GM18873 (cell line): ENCODE measurements around the gene CD226.
"Not testable (repeated sequence)": the region's sequence is repeated elsewhere in the genome, so short reads cannot be mapped to it uniquely, and the experiment has no call there.

ENCODE experiments used
- ATAC-seq: cut with Tn5 transposase; IDR thresholded peaks from one replicate; pipeline ENCODE4 v1.9.1; 2021; ENCODE audit warnings: mild to moderate bottlenecking, moderate library complexity, moderate number of reproducible peaks; ENCODE audit not compliant: unreplicated experiment, low FRiP score

CD226 gene

DNA sequence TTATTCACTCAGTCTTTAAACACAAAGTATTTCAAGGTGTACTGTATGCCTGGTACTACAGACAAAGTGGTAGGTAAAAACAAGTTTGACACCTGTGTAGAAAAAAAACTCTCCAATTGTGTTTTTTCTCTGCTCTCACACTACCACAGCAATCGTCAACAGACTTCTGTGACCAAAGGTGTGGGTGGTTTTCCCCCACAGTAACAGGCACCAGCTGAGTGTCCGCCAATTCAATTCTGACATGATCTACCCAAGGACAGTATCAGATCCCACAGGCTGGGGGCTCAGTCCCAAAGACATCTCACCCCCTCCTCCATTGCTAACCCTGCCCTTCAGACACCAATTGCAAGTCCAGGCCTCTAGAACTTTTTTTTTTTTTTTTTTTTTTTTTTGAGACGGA is 71.2 kb downstream of the CD226 start:
- no peak for ATAC-seq

DNA sequence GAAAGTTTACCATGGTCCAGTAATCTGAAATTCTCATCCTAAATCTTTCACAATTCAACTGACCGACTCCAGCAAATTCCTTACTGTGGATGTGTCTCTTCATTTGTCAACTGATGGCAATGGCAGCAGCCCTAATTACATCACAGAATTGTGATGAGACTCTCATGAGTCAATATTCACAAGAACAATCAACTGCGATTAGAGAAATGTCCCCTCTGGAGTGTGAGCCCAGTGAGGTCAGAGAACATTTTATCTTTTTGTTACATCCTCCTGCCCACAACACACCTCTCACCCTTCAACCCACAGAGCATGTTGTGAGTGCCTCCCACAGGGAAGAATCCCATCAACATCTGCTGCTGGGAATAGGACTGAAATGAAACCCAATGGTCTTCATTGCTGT is 73.6 kb downstream of the CD226 start:
- no peak for ATAC-seq

DNA sequence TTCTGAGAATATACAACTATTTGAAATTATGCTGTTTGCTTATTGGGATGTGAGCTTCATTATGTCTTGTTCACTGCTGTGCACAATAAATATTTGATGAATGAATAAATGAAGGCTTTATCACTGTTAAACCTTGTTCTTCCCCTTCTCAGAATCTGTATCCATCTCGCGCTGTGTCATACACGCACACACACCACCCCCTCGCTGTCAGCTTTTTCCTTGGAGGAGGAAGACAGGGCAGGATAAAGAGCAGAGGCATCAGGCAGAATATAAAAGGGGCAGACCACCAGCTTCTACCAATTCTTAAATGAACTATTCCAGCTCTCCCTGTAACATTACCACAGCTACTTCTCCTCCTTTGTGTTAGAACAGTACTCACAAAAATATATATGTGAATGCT is 75.0 kb downstream of the CD226 start:
- ATAC-seq, result no peak

DNA sequence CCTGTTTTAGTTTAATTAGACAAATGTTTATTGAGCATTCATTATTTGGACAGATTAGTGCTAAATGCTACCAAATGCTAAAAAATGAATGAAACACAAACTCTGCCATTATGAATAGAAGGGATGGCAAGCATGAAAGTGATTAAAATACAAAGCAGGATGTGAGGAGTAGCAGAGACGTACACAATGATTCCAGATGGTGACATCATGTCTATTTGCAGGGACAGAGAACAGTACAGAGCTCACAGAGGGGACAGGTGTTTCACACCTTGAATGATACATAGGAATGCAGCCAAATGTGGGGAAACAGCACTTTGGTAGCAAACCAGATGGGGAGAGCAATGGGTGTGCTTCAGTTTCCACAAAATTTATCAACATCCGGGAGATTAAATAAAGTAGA is 76.3 kb downstream of the CD226 start:
- ATAC-seq, result no peak

DNA sequence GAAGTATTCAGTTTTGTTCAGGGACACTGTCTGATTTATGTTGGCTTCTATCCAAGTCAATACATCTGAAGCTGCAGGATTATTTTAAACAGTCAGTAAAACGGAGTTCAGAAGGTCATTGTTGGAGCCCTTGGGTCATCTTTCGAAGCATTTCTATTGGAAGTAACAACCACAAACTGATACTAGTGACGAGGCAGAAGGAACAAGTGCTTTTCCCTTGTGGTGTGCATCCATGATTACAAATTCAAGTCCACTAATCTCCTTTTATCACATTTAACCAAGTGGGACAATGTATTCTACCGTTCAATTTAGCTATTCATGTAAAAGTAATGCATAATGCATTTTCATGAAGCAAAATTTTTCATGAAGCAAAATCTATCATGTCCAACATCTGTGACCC is 76.9 kb downstream of the CD226 start:
- ATAC-seq, result no peak

DNA sequence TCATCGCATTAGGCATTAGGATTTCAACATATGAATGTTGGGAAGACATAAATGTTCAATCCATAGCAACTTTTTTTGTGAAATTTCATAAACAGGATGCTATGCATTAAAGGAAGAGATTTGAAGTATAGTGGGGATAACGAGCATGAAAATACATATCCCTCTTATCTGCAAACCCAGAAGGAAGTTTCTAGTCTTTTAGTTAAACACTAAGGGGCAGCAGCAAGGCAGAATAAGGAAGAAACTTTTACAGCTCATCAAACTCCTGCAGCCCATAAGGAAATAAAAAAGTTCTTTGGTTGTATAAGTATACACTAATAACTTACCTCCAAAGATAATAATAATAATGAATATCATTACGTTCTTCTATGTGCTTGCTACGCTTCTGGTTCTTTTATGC is 81.5 kb downstream of the CD226 start:
- ATAC-seq, result no peak

DNA sequence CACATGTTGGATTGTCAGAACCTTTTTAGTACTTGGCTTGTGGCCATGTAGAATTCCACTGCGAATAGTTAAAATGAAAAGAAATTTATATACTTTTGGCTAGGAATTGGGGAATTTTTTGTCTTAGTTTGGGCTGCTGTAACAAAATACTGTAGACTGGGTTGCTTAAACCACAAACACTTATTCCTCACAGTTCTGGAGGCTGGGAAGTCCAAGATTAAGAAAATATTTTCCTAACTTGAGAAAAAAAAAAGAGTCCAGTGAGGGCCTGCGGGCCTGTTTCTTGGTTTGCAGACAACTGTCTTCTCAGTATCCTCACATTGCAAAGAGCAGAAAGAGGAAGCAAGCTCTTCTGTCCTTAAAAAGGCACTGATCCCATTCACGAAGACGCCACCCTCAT is 81.9 kb downstream of the CD226 start:
- no peak for ATAC-seq

DNA sequence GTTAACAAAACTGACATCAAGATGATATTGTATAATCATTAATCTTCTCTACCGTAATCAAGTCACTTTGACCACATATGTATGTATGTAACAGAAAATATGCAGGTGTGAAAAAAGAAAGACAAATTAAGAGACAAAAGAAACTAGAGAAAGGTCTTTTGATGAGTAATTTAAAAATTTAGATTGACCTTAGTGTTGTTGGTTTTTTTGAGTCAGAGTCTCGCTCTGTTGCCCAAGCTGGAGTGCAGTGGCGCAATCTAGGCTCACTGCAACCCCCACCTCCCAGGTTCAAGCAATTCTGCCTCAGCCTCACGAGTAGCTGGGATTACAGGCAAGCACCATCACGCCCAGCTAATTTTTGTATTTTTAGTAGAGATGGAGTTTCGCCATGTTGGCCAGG is 82.9 kb downstream of the CD226 start:
- peak; percentile 67 for ATAC-seq

DNA sequence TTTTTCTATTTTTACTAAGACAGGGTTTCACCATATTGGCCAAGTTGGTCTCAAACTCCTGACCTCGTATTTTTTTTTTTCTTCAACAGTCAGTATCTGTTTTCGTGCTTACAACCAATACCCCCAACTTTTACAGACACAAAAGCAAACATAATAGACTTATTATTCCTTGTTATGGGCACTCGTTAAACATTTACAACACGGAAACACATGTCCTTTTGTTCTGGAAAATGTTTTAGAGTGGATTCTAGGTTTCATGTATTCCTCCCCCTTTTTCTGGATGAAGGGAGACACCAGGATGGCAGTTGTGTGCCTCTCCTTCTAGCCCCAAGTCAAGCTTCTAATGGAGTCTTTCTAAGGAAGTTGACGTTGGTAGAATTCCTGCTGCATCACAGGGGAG is 88.8 kb downstream of the CD226 start:
- ATAC-seq, result no peak

DNA sequence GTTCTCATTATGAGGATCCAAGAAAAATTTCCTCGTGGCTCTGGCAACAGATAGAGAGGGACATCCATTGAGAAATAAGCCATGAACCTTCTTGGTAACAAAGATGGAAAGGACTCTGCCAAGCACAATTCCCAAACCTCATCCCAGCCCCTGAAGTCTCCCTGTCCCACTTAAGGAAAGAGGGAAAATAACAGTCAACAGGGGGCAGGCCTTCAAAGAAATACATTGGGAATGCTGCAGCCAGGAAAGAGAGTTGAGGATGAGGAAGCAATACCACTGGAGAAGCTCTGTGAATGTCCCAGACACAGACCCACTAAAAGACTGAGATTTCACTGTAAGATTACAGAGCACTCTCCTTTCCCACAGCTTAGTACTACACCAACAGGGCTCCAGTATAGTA is 93.2 kb downstream of the CD226 start:
- no peak for ATAC-seq

DNA sequence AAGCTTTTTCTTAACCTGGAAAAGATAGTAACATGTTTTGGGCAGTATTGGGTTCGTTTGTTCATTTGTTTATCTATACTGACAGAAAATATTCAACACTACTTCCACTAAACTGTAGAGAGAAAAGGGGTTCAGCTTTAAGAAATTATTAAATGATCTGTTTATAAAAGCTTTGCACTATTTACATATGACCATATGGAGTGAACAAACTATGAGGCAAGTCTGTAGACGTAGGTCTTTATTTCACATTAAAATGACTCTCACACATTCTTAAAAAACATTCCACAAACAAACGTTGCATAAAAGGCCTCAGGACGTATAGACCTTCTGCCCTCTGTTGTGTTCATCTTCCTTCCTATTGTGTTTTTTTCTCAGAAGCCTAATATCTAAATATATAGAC is 94.6 kb downstream of the CD226 start:
- ATAC-seq, result no peak

DNA sequence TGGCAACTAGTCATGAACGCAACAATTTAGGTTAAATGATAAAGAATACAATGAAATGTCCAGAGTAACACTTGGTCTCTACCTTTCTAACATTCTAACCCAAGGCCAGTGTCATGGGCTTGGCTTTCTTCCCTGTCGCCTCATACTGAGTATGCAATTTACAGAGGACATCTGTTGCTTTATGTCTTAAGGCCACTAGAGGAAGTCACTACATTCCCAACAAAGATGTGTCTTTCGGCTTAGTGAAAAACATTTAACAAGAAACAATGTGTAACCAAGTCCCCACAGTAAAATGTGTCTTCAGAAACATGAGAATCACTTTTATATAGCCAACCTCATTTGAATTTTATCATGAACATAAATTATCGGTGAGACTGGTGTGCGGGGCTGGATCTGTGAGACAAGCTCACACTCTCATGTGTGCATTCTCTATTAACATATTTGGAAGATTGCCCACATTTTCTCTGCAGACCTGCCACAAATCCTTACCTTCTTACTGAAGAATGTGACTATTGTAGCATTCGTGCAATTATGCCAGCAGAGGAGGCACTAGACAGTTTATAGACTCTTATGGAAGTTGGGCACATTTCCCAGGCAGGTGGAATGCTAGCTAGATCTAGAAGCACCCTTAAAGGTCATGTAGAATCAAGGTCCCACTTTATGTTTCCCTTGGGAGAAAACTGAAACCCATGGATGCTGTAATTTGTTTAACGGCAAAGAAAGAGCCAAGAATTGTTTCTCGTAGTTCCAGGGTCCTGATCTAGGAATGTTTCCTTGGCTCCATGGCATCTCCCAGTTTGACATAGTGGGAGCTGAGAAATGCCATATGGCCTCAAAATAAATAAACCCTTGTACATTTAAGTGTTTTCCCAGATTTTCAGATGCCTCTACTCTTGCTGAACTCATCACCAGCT is 101.8 kb downstream of the CD226 start:
- ATAC-seq, result no peak

DNA sequence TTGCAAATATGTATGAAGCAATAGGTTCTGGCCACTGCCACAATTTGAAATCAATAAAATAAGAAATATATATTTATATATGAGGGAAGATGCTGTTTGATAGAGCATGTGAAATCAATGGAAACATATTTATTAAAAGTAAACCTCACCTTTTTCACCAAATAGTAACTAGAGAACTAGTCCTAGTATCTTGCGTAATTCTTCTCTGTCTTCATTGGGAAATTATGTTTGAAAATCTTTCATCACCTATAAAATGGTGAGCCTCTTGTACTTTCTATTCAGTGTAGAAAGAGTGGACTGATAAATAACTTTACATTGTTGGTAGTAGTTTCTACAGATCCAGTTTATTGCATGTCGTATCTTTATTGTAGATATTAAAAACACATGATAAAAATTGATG is 103.0 kb downstream of the CD226 start:
- ATAC-seq, result no peak

DNA sequence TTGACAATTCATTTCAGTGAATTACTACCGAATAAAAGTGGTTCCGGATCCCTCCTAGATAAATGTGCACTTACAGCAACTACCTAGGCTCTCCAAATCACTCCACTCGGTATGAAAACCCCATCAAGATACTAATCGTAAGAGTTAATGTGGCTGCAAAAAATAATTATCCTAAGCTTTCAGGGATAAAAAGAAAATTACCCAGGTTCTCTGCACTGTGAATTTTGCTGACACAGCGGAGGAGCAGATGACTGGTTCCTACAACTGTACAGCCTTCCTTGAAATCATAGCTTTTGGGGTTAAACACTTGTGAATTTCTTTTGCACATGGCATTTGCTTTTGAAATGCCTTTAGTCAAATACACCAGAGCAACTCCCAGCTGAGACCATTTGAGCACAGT is 104.7 kb downstream of the CD226 start:
- ATAC-seq, result no peak

DNA sequence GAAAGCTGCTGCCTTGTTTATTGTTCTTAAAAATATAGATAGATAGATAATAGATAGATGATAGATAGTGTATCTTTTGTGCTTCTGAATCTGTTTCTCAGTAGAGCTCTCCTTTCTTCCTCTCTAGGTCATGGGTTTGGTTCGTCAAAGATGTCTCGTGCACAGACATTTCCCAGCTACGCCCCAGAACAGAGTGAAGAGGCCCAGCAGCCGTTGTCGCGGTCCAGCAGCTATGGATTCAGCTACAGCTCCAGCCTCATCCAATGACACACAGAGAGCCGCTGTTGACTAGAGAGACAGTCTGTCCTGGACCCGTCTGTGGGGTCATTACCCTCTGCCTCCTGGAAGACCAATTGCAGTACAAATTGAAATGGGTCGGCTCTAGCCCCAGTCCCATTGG is 106.6 kb downstream of the CD226 start:
- ATAC-seq, result no peak

DNA sequence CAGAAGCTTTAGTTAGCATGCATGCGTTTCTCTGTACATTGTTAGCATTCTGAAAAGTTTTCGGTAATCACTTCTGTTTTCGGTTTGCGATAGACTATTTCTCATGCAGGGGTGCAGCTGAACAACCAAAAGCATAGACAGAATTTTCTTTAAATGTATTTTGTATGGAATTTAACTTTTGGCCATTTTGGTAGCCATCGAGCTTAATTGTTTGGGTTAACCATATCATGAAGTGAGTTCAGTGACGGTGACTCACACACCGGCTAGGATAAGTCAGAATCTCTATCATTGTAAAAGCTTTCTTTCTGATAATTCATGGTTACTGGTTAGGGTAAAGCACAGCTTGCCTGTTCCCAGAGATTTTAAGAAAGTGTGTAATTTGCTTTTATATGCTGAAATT is 107.2 kb downstream of the CD226 start:
- ATAC-seq, result no peak

DNA sequence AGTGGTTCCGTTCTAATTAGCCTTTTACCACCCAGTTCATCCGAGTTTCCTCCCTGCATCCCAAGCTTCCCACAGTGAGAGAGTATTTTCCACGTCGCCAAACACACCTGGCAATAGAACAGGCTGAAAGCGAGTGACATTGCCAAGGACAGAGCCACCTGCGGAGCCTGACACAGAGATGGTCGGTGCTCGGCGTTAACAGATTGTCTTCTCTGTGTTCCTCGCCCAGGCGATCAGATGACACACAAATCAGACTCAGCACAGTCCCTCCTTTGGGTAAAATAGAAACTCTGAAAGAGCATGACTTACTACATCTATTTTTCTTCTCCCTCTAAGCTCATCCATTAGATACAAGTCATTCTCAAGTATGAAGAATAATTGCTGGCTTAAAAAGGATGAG is 107.7 kb downstream of the CD226 start:
- no peak for ATAC-seq

DNA sequence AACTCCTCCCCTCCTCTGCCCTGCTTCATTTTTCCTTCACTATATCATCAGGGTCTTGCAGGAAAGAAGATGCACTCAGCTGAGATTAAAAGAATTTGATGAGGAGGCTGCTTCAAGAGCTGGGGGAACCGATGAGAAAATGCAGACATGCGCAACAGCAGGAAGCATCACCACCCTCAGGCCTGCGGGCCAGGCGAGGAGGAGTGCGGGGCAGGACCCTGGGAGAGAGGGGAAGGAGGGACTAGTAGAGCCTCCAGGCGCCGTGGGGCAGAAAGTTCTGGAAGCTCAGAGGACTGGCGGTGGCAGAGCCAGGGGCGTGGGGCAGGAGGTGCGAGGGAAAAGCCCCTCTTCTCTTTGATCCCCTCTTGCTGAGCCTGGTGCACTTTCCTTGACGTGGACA is 108.2 kb downstream of the CD226 start:
- ATAC-seq, result no peak

DNA sequence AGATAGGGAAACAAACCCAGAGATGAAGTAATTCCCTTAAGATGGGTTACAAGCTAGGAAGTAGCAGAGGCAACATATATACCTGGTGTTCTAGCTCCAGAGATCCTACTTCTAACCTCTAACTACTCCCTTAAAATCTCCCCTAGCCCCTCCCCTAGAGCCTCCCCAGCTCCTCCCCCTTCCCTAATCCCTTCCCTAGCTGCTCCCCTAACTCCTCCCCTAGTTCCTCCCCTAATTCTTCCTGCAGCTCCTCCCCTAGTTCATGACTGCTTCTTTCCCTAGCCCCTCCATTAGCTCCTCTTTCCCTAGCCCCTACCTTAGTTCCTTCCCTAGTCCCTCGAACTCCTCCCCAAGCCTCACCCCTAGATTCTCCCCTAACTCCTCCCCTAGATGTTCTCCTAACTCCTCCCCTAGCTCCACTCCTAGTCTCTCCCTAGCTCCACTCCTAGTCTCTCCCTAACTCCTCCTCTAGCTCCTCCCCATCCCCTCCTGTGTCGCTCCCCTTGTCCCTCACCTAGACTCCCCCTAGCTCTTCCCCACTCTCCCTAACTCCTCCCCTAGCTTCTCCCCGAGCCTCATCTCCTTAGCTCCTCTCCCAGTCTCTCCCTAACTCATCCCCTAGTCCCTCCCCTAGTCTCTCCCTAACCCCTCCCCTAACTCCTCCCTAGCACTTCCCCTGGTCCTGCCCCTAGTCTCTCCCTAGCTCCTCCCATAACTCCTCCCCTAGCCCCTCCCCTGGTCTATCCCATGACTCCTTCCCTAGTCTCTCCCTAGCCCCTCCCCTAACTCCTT is 108.9 kb downstream of the CD226 start:
- ATAC-seq, result no peak

DNA sequence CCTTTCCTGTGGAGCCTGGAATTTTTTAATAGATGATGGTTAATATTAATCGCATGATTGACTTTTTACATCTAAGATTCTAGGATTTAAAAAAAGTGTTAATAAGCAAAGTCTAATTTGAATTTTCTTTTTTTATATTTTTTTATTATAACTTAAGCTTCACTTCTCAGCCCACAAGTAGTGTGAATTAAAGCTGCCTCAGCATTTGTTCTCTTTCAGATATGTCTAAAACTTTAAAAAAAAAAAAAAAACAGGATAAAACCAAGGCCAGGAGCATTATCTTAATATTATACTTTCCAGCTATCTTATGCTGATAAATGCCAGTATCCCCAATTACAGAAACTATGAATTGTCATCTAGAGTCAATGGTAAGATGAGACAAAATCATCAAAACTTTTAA is 109.7 kb downstream of the CD226 start:
- ATAC-seq, result no peak

DNA sequence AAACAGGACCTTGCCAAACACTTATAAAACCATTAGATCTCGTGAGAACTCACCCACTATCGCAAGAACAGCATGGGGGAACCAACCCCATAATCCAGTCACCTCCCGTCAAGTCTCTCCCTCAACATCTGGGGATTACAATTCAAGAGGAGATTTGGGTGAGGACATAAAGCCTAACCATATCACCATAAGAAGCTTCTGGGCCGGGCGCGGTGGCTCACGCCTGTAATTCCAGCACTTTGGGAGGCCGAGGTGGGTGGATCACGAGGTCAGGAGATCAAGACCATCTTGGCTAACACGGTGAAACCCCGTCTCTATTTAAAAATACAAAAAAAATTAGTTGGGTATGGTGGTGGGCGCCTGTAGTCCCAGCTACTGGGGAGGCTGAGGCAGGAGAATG is 112.7 kb downstream of the CD226 start:
- ATAC-seq, result not testable (repeated sequence)

DNA sequence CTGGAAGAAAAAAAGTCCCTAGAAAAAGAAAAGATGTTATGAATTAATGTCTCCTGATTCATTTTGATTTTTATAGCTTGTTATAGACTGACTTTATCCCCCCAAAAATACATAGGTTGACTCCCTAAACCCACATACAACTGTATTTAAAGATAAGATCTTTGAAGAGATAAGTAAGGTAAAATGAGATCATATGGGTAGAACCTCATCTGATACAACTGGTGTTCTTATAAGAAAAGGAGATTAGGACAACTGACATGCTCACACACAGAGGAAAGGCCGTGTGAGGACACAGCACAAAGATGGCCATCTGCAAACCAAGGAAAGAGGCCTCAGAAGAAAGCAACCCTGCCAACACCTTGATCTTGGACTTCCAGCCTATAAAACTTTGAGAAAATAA is 117.5 kb downstream of the CD226 start:
- ATAC-seq, result no peak
